HG03045 (cell line): Measurements from ENCODE around the gene COX6B2.
"Not testable (repeated sequence)": the region's sequence is repeated elsewhere in the genome, so short reads cannot be mapped to it uniquely, and the experiment has no call there.

Experiments
- ATAC-seq: cut with Tn5 transposase; IDR thresholded peaks from one replicate; pipeline ENCODE4 v1.9.1; 2021; ENCODE audit warnings: mild to moderate bottlenecking, moderate library complexity; ENCODE audit not compliant: unreplicated experiment

The COX6B2 gene

DNA sequence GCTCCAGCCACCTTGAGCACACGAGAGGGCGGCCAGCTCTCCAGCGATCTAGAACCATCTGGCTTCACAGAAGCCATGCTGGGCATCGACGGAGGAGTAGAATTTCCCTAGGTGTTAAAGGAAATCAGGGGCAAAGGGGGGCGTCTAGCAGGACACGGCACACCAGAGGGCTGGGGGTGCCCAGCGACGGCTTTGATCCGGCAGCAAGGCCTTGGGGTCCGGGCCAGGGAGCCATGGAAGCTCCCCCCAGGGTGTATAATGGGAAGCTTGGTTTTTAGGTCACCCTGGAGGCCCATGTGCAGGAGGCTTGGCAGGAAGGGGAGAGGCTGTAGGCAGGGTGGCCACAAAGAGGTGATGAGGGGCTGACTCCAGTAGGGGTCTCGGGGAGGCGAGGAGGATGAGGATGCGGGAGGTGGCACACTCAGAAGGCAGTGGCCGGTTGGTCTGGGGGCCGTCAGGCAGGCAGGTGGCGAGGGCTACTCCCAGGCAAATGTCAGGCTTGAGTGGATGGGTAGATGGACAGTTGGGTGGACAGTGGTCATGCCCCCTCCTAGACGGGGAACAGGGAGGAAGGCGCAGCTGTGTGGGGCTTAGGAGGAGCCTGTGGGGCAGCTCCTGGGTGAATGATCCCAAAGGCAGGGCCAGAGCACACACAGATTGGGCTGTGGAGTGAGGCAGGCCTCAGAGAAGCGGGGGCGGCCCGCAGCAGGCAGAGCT is 9.3 kb downstream of the COX6B2 start:
- no peak for ATAC-seq

- no peak for ATAC-seq
Observed at GRCh38 chr19:55344444-55344843, 10.1 kb downstream of the COX6B2 start.

DNA sequence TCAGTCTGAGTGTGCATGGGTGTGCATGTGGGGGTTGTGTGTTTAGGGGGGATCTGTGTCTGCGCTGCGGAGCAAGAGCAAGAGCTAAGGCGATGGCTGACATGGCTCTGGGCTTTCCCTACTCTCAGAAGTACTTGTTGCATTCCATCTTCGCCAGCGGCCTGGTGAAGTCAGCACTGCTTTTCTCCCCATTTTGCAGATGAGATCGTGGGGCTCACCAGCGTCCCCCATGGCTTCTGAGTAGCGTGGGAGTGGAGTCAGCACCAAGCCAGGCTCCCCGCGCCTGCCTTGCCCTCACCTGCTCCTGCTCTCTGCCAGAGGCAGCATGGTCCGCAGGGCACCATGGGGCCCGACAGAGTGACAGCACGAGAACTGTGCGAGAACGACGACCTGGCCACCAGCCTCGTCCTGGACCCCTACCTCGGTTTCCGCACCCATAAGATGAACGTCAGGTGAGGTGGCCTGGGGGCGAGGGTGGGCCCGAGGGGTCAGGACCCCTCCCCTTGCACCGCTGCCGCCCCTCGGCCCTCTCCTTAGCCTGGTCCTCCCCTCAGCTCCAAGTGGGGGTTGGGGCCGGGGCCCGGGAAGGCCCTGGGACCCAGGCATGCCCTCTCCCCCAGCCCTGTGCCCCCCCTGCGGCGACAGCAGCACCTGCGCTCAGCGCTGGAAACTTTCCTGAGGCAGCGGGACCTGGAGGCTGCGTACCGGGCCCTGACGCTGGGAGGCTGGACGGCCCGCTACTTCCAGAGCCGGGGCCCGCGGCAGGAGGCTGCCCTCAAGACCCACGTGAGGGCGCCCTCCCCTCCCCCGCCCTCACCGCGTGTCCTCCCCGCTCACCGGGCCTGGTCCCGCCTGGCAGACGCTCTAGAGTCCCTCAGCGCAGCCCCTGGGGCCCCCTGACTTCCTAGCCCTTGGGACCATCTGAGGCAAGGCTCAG is 12.7 kb downstream of the COX6B2 start:
- ATAC-seq = no peak

DNA sequence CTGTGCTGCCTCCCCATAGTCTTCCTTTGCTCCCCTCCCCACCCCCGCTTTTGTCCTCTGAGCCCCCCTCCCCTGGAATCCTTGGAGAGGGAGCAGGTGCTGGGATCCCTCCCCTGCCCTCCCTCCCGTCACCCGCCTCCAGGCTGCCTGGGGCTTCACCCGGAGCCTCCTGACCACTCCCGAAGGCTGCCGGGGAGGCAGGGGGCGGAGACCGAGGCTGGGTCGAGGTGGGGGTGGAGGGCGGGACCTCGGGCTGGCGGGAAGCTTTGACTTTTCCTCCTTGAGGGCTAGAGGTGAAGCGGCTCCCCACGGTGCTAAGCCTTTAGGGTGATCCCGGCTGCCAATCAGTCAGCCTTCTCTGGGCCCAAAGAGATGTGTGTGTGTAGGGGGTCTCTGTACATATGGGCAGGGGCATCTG is 13.3 kb downstream of the COX6B2 start:
- no peak for ATAC-seq

- ATAC-seq = no peak
Observed at GRCh38 chr19:55340784-55341147, 13.8 kb downstream of the COX6B2 start.

DNA sequence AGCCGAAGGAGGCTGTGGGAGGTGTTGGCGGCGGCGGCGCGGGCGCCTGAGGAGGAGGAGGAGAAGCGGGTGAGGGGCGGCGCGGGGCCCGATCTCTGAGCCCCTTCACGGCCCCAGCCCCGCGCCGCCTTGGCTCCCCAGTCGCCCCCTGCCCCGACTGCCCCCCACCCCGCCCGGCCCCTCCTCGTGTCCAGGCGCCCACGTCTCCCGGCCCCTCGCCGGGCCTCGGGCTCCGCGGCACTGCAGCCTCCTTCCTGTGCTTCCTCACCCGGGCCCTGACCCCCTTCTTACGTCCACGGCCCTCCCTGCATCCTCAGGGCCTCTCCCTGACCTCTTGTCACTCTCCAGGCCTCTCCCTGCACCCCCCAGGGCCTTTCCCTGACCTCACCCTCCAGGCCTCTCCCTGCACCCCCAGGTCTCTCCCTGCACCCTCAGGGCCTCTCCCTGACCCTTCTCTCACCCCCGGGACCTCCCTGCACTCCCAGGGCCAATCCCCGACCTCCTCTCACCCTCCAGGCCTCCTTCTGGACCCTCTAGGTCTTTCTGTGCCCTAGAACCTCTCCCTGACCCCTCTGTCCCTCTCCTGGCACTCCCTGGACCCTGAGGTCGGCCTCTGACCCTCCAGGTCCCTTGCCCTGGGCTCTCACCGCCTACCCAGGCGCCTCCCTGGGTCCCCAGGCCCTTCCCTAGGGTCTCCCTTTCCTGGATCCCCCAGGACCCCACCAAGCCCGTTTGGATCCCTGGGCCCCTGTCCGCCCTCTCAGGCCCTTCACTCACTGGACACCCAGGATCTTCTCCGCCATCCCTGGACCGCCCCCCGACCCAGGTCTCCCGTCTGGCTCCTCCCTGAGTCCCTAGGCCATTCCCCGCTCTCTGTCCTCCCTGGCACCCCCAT is 14.4 kb downstream of the COX6B2 start:
- no peak for ATAC-seq

DNA sequence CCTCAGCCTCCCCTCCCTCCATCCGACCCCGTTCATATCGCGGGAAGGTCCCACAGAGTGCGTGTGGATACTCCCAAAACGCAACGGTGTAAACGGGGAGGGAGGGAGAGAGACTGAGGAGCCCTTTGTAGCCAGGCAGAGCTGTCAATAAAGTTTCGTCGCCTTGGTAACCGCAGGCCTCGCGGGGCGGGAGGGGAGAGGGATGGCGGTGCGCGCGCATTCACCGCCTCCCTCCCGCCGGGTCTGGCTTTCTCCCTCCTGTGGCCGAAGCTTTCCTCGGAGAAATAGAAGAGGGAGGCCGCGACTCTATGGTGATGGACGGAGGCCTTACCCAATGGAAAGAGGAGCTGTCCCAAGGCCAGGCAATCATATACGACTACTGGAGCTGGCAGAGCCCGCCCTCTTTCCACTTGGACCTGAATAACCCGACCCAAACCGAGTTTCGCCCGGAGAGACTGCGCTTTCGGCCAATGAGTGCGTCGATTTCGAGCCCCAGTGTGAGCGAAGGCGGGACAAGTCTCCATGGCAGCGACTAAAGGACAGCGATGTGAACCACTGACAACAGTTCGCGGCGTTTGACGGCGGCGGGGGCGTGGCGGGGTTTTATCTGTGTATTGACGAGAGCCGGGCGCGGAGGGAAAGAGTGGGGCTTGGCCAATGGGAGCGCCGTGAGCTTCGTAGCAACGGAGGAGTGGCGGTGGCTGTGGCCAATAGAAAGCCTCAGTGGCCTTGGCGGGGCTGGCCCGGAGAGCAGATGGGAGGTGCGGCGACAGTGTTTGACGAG is 15.2 kb downstream of the COX6B2 start, which contains the start of gene KMT5C:
Gene KMT5C (plus strand): TSS at position 772 of the 784 bp plus-strand sequence. CDS start 2,061 bp downstream, outside the sequence.
- ATAC-seq = peak; percentile 83

DNA sequence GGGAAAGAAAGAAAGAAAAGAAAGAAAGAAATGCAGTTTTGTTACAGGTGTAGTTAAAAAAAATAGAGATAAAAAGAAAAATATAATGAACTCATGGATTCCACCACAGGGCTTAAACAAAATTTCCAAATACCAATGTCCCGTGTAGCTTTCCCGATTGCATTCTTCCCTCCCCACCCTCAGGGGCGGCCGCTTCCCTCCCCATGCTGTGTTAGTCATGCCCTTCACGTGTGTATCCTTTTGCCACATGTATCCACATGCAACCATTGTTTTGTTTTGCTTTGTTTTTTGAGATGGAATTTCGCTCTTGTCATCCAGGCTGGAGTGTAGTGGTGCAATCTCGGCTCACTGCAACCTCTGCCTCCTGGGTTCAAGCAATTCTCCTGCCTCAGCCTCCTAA is 18.4 kb downstream of the COX6B2 start:
- no peak for ATAC-seq

- ATAC-seq = no peak
Observed at GRCh38 chr19:55333870-55334269, 20.6 kb downstream of the COX6B2 start.

- ATAC-seq = not testable (repeated sequence)
Observed at GRCh38 chr19:55329791-55330190, 24.7 kb downstream of the COX6B2 start.

GRCh38 chr19:55328774-55329318 is 25.7 kb downstream of the COX6B2 start:
- ATAC-seq = not testable (repeated sequence)

GRCh38 chr19:55325172-55325571 is 29.3 kb downstream of the COX6B2 start, which contains the start of gene TMEM150B:
TMEM150B (minus strand) TSS chr19:55325341; CDS start chr19:55321036, 4,305 bp downstream.
- no peak for ATAC-seq

DNA sequence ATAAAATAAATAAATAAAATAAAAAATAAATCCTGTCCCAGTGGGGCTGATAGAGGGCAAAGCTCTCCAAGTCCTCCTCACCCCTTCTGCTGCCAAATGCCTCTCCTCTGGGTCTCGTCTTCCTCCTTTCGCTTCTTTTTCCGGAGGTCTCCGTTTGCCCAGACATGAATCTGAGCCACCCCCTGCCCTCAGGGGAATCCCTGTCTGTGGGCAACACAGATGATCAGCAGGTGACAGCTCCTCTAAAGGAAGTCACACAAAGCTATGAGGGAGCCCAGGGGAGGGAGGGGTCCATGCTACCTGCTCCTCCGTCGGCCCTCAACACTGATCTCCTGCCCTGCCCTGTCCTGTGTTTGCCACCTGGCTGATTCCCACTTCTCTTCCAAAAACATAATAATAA is 29.9 kb downstream of the COX6B2 start:
- ATAC-seq = no peak

DNA sequence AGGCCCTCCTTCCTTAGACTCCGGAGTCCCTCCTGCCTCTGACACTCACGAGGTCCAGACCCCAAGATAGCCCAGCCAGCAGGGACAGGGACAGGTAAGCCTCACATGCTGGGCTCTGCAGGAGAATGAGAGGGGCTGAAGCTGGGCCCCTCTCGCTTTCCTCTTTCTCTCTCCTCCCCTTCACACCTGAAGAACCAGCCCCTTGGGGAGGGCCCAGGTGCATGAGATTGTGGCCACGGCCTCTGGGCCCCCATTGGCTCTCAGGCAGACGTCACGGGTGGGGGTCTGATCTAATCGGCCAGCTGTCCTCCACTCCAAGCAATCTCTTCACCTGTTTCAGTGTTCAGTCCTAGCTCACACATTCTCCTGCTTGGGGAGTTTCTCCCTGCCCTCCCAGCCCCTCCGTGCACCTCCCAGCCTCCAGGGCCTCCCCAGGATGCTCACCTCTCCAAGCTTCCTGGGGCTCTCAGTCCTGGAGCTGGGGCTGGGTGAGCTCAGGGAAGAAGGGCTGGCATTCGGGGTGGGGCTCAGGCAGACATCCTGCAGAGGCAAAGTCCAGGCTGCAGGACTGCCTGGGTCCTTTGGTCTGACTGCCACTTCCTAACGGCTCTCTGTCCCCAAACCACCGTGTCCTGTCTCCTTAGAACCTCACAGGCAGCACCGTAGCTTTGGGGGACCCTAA is 32.2 kb downstream of the COX6B2 start:
- ATAC-seq = no peak

- no peak for ATAC-seq
Observed at GRCh38 chr19:55321466-55322137, 32.9 kb downstream of the COX6B2 start.

DNA sequence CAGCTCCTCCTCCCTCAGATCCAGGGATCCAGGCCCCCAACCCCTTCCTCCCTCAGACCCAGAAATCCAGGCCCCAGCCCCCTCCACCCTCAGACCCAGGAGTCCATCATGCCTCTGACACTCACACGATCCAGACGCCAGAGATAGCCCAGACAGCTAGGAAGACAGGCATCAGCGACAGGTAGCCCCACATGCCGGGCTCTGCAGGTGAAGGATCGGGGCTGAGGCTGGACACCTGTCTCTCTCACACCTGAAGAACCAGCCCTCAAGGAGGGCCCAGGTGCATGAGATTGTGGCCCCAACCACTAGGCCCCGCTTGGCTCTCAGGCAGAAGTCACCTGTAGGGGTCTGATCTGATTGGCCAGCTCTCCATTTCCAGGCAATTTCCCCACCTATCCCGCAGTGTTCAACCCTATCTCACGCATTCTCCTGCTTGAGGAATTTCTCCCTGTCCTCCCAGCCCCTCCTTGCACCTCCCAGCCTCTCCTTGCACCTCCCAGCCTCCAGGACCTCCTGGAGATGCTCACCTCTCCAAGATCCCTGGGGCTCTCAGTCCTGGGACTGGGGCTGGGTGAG is 33.6 kb downstream of the COX6B2 start:
- no peak for ATAC-seq

GRCh38 chr19:55319785-55320184 is 34.7 kb downstream of the COX6B2 start:
- ATAC-seq = no peak

- no peak for ATAC-seq
Observed at GRCh38 chr19:55316646-55317045, 37.9 kb downstream of the COX6B2 start.
